GM19328 (cell line): ENCODE measurements around the gene PDE6D.
A peak's percentile ranks its signal among the peaks of the same experiment; 100 is the strongest.
"Not testable (repeated sequence)": the region's sequence is repeated elsewhere in the genome, so short reads cannot be mapped to it uniquely, and the experiment has no call there.

Source experiments
- ATAC-seq: cut with Tn5 transposase; IDR thresholded peaks from one replicate; pipeline ENCODE4 v1.9.1; 2021; ENCODE audit warnings: mild to moderate bottlenecking, moderate library complexity; ENCODE audit not compliant: unreplicated experiment

PDE6D gene

DNA sequence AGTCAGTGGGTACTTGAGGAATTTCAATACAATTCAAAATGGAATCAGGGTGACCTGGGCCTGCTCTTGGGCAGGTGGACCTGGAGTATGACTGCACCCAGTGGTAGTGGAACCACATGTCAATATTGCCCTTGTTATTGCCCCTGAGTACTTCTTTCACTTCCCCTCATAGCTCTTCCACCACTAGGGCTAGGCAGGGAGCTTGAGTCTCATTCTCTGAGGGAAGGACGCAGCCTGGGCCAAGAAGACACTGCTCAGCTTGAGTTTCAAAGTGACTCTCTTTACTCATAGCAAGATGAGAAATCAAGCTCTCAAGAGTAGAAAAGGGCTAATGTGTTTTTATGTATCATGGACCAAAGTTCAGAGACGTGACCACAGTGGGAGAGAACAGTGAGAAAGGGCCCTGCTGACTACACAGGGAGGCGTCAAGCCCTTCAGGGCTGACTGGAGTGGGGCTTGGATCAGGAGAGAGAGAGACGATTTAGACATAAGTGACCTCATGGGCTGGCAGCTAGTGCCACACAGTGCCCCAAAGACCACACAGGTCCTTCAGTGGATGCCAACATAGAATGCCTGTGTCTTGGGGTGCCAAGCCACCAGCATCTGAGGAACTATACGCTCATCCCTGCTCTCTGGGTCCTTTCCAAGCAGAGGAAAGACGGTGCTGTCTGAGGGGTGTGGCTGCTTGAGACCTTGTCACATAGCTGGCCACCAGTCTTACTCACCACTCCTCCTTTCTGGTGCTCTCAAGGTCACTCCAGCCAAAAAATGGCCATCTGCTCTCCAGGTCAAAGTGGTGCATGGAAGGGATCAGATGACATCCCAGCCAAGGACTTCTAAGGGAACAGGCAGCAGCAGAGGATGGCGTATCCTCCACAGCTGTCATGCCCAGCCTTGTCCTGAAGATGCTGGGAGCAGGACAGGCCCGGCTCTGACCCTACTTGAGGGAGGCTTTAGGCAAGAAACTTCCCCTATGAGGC is 59.8 kb downstream of the PDE6D start:
- ATAC-seq, result peak; percentile 54

GRCh38 chr2:231720292-231720986 is 60.6 kb downstream of the PDE6D start:
- ATAC-seq, result peak; percentile 5

DNA sequence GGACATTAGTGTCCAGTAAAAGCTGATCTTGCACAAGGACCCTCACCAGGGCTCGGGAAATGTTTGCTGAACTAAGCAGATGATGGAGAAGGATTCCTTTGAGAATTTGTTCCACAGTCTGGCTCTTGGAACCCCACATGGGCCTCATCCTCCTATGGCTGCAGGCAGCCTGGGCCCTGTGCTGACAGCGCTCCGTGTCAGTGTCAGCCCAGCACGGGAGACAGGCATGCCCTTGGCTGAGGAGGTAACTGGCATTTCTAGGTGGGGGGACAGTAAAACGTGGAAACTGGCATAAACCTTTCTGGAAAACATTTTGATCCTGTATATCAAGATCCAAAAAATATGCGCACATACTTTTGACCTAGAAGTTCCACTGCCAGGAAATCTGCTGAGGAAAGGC is 62.3 kb downstream of the PDE6D start:
- no peak for ATAC-seq

- no peak for ATAC-seq
Measured at GRCh38 chr2:231717281-231718171, 63.6 kb downstream of the PDE6D start.

DNA sequence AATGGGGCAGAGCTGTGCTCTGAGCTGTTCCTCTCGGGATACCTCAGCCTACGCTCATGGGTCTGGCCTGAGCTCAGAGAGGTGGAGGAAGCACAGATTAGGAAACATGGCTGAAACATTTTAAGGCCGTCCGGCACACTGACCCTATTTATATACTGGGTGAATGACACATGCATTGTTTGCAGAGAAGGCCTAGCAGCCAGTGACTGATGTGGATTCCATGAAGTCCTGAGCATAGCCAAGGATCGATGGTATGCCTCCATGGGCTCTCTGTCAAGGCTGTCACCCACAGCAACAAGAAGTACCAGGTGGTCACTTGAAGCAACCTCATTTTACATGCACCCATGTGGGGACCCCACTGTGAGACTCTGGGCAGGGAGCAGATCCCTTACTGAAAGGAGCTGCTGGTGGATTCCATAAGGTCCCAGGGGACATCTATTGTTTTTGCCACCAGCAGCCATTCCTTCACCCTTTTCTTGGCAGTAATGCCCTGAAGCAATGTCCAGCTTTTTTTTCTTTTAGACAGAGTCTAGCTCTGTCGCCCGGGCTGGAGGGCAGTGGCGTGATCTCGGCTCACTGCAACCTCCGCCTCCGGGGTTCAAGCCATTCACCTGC is 64.3 kb downstream of the PDE6D start:
- ATAC-seq, result no peak

GRCh38 chr2:231715988-231716616 is 65.0 kb downstream of the PDE6D start:
- no peak for ATAC-seq

DNA sequence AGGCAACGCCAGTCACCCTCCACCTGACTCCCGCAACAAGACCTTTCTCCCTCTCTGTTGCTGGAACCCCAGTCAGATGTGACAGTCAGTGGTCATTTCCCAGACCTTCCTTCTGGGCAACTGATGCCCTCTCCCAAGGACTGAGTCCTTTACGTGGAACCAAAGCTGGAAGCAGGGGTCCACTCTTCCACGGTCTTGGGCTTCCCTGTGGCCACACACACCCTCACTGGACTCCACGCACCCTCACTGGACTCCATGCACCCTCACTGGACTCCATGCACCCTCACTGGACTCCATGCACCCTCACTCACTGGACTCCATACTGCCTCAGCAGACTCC is 65.6 kb downstream of the PDE6D start:
- no peak for ATAC-seq

DNA sequence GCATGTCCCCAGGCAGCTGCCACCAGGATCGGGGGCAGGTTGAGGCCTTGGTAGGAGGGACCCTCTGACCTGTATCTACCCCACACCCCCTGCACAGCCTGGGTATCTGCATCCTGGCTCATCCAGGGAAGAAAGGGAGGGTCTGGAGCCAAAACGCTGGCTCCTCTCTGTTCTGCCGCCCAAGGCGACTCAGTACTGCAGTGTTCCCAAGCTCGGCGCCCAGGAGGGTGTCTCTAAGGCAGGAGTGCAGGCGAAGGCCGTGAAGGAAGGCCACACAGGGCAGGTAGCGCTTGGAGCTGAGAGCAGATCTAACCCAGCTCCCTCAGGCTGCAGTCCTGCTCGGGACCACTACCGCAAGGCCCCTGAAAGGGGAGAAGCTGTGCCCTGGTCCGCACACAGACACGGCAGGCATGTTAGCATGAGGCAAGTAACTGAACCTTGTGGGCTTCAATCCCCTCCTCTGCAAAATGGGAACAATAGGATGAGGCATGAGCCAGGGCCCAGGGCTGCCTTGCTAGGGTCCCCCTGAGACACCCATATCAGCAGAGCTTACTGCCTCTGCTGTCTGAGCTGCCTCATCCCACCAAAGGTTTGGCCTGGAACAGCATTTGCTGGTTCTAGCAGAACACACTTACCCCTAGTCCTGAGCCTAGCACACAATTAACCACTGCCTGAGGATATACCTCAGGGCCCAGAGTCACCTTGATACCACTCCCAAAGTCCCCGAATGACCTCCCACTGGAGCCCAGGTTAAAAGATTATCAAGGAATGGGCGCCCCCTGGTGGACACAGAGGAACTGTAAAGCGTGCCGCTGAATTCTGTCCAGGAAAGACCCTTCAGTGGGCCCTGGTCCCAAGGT is 66.2 kb downstream of the PDE6D start:
- ATAC-seq, result no peak

- no peak for ATAC-seq
Measured at GRCh38 chr2:231713730-231714638, 67.1 kb downstream of the PDE6D start.

GRCh38 chr2:231713406-231713729 is 67.7 kb downstream of the PDE6D start:
- ATAC-seq, result not testable (repeated sequence)

- ATAC-seq, result not testable (repeated sequence)
Measured at GRCh38 chr2:231712451-231713021, 68.5 kb downstream of the PDE6D start.

DNA sequence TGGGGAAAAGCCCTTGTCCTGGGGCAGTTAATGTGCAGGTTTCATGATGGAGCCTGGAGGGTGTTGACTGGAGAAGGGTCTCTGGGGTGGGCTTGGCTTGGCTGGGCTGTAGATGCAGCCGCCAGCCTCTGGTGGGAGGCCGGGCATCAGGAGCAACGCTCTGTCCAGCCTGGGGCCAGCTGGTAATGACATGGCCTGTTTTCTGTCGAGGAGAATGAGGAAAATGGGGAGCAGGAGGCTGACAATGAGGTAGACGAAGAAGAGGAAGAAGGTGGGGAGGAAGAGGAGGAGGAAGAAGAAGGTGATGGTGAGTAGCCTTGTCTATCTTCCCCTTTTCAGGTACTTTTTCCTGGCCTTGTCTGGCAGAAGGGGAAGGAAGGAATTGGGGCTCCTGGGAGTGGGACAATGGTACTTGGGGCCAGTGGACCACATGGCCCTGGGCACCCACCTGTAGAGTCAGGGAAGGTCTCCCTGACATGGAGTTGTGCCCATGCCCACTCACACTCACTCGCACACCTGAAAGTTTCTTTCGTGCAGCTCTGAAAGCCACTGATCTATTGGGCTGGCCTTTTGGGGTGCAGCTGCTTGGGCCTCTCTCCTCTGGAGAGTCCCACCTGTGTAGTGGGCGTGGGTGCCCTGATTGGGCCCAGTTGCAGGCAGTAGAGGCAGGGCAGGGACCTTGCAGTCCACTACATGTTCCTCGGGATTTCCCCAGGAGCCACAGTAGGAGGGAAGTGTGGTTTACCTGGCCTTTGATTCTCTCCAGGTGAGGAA is 69.2 kb downstream of the PDE6D start:
- no peak for ATAC-seq

DNA sequence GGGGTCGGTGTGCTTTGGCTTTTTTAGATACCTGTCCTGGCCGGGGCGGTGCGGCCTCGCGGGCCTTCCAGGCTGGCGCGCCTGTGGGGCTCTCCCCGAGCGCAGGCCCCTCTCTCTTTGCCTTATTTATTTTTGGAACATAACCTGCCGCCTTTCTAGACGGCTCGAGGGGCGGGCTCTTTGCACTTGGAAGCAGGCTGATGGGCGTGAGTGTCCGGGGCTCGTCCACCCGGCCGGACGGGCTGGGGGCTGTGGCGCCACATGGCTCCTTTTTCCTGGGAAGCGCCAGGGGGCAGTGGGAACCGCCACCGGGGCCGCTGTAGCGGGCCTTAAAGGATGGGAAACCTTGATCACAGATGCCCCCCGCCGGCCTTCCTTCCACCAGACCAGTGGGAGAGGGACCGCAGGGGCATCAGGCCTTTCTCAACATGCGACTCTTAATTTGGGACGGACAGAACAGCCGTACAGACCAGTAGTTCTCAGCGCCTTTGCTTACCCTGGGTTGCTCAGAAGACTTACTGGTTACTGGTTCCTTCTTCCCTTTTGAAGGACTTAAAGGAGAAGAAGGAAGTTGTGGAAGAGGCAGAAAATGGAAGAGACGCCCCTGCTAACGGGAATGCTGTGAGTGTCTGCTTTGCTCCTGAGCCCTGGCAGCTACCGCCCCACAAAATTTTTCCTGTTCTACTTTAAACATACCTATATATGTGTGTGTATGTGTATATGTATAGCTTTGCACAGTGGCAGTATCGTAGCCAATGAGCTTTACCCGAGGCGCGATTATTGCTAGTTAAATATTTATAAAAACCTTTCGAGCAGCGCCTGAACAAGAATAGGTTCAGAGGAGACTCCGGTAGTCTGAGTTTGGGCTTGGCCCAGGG is 70.0 kb downstream of the PDE6D start:
- ATAC-seq, result no peak

DNA sequence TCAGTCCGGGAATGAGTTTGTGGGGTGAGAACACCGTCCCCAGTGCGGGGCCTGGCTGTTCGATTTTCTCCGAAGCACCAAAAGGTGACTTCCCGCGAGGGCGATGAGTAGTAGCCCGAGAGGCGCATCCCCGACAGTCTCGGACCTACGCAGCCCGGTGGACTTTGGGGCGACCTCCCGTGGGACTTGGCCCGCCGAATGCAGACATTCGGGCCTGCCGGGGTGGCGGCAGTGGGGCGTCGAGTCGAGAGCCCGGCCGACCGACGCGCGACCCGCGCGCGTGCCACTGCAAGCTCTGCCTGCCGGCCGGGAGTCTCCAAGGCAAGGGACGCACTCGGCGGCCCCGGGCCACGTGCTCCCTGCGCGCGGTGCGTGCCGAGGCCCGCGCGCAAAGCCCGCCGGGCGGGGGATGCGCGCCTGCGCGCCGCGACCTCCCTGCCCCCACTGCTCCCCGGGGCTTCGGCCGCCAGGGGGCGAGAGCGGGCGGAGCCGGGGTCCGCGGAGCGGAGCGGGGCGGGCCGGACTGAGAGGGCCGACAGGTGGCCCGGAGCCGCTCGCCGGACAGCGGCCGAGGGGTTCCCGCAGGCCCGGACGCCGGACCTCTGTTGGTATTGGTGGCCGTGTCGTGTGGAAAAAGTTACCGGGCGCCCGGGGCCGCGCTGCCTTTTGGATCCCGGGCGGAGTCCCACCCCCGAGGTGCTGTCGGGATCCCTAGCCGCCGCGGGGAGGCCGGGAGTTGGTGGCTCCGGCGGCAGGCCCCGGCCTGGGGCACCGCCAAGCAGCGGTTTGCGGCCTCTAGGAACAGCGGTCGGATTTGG is 70.9 kb downstream of the PDE6D start:
- peak; percentile 15 for ATAC-seq

DNA sequence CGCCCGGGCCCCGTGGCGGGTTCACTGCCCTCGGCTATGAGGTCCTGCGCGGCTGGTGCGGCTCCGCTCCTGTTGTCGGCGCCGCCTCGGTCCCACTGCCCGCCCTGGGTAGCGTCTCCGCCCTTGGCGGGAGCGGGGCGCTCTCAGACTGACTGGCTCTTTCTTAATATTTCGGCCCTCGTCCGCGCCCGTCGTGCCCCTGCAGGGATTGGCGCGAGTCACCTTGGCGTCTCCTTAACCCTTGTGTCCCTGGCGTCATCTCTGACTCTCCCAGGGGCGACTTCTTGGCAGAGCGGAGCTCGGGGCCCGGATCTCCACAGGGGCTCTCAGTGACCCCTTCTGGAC is 71.5 kb downstream of the PDE6D start:
- ATAC-seq, result no peak
